Stimulated activated CD8-positive, alpha-beta memory T cell treated with anti-CD3 and anti-CD28 coated beads, Interleukin-2, amount 100 ng/mL, for 1 hour (primary cell): Measurements from ENCODE around the gene IL1RAPL1.

ENCODE experiments used
- DNase-seq, 2 donors: peaks; one replicate each; pipeline ENCODE4 v3.0.0-alpha.2; 2020; ENCODE audit warnings: low read depth in 2 of 2

Gene IL1RAPL1

DNA sequence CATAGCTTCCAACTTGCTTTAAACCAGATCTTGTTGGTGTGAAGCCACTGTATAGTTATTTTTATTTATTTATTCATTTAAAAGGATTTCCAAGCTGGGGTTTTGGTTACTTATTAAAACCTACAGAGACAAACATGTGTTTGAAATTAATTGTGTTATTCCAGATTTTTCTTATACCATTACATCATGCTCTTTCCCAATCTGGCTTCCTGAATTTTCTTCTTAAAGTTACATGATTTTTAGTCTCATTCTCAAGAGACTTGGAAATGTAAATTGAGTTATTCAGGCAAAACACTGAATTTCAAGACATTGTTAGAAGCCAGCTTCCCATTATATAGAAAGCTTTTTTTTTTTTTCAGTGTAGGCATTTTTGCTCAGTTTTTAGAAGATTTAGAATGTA, 381.9 kb downstream of the IL1RAPL1 start:
- no peak for DNase-seq

DNA sequence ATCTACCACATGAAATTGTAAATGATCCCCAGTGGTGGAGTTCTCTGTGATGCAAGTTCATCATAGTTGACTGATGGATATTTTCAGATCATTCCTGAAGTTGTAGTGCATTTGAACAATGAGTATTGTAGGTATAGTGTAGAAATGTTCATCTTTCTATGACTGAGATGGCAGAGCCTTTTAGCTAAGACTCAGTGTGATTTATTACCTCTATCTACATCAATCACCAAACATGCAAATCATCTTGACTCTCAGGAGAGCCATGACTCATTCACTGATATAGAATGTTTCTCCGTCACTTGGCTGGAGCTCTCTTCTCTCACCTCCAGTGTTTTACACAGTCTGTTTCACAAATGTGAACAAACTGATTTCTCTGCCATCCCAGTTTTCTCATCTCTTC, 392.6 kb downstream of the IL1RAPL1 start:
- no peak for DNase-seq

DNA sequence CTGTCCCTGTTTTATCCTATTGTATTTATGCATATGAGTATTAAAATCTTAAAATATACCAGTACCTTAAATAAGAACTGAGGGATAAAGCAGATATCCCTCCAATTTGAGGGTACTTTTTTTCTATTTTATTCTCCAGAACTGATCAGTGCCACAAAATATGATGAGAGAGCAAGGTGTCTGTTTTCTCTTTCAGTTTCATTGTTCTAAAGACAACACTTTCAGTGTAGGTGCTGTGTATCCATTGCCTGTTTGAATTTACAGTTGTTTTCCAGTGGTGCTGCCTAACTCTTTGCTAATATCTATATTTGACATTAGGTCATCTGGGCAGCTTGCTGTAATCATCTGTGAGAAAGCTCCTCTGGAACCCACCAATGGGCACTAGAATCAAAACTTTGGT, 394.7 kb downstream of the IL1RAPL1 start:
- DNase-seq = no peak

DNA sequence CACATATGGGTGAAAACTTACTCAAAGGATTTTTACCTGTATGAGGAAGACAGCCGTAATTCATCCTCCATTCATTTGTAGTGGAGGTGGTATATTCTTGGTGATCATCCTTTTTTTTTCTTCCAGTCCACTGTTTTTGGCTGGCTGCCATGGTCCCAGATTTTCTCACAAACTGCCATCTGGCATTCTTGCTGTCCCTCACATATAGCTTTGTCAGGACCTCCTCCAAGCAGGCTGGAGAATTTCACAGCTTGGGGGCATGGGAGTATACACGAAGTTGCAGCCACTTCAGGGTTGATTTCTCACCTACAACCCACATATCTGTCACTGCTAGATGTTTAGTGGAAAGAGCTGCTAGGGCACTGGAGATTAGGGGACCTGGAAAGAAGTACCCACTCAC, 401.0 kb downstream of the IL1RAPL1 start:
- no peak for DNase-seq

GRCh38 chrX:28997706-28998463, 410.6 kb downstream of the IL1RAPL1 start:
- no peak for DNase-seq

DNA sequence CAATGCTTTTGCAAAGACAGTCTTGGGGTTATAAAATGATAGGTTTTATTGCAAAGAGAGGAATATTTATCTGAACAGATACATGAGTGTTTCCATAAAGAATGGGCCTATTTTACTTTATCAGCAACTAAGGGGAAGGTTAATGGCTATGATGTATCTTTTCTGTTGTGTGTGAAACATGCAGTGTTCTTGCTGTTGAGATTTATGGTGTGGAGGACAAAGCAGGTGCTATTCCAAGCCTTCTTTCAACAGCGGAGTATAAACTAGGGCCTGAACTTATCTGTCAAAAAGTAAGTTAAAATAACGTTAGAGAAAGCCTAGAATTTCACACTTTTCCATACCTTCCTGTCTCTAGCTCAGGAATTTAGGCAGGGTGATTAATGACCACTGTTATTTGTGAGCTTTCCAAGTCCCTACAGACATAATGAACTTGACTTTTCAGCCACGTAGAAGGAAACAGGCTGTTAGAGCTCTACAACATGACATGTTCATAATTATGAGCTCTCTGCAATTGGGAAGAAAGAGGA, 411.4 kb downstream of the IL1RAPL1 start:
- DNase-seq = no peak

GRCh38 chrX:29012867-29013266, 425.6 kb downstream of the IL1RAPL1 start:
- no peak for DNase-seq

GRCh38 chrX:29023207-29023606, 436.0 kb downstream of the IL1RAPL1 start:
- DNase-seq = no peak

- no peak for DNase-seq
Observed at GRCh38 chrX:29024871-29025270, 437.6 kb downstream of the IL1RAPL1 start.

- no peak for DNase-seq
Observed at GRCh38 chrX:29039501-29039900, 452.3 kb downstream of the IL1RAPL1 start.

DNA sequence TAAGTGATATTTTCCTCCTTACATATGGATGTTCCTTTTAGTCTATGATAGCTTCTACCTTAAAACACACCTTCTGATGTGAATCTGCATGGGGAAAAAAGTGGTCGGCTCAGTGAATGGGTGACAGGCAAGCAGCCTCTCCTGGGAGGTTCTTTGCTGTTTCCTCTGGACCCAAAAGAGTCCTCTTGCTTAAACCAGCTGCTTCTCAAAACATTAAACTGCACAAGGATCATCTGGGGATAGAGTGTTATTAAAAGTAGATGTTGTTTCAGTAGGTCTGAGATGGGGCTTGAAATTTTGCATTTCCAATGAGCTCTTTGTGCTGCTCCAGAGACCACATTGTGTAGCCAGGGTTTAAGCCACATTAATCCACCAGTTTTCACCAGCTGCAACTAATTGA, 452.9 kb downstream of the IL1RAPL1 start:
- DNase-seq = no peak

DNA sequence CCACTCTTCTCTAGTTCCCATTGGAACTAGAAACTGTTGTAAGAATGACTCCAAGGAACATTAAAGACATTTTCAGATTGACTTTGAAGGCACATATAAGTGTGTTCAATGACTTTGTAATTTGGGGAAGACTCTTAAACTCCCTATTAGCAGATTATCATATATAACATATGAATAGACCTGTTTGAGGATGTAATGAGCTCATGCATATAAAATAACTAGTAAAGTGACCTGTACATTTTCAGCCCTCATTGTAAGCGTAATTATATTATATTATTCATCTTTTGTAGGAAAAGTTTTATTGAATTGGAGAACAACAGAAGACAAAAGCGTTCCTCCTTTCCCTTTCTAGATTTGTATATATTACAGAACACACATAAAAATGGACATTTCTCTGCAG, 455.1 kb downstream of the IL1RAPL1 start:
- no peak for DNase-seq

- DNase-seq = no peak
Observed at GRCh38 chrX:29043746-29044145, 456.5 kb downstream of the IL1RAPL1 start.

- no peak for DNase-seq
Observed at GRCh38 chrX:29044423-29045184, 457.4 kb downstream of the IL1RAPL1 start.

- DNase-seq = no peak
Observed at GRCh38 chrX:29065477-29065876, 478.2 kb downstream of the IL1RAPL1 start.

- no peak for DNase-seq
Observed at GRCh38 chrX:29066516-29066915, 479.3 kb downstream of the IL1RAPL1 start.

DNA sequence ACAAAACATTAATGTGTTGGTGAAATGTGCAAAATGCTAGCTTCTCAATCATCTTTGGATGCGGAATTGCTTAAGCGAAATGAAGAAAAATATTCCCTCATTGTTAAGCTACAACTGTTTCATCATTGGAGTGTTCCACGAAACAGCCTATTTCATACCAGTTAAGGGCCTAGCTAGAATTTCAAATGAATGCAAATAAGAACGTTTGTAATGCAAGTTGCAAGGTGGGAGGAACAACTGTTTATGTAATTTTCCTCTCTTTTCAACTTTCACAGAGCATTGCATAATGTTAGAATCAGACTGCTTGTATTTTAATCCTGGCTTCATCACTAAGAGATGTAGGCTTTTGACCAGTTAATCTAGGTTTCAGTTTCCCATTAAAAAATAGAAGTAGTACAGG, 480.1 kb downstream of the IL1RAPL1 start:
- no peak for DNase-seq

GRCh38 chrX:29071525-29072320, 484.5 kb downstream of the IL1RAPL1 start:
- no peak for DNase-seq

- DNase-seq = no peak
Observed at GRCh38 chrX:29082558-29082957, 495.3 kb downstream of the IL1RAPL1 start.

DNA sequence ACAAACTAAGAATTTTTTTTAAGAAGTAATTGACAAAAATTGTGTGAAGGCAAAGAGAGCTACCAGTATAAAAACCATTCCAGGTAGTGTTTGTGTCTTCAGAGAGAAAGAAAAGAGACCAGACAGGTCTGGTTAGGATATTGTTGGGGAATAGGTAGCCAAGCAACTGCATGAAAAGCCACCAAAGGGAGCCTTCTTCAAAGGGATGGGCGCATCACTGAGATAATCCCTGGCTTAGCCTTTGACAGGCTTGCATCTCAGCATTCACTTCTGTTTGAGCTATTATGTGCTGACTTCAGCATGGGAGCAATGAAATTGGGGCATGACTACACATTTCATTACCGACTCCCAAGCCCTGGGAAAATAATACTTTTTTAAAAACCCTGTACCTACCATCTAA, 496.6 kb downstream of the IL1RAPL1 start:
- no peak for DNase-seq

DNA sequence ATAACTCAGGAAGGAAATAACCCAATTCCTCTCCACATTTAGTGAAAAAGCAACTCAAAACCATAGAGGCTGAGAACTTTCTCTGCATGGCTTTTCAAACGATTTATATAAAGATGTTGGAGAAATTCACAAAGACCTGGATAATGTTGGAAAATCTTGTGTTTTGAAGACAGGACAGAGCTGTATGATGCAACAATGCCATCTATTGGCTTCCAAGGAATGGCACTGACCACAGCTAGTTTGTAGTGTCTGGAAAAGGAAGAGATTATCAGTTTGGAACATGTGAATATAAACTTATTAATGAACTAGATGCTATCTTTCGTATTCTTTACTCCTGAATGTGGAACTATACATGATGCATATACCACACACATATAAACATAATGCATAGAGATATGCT, 503.6 kb downstream of the IL1RAPL1 start:
- DNase-seq = no peak

DNA sequence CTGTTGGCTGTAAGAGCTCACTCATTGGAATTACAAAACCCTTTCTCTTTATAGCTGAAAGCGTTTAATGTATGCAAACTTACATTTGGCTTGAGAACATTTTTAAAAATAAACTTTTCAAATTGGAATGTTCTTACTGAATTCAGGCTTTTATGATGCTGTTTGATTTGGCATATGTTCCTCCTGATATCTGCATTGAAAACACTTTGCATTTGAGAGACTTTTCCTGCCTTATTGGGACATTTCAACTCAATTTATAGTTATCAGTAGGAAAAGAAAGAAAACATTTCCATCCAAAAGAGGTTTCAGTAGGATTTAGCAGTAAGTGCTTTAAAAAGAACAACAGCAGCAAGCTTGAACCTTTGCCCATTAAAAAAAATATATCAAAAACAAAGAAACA, 520.0 kb downstream of the IL1RAPL1 start:
- DNase-seq = no peak
